Pons (tissue), 1 donor: ENCODE measurements around the gene LMBR1L.
A peak's percentile ranks its signal among the peaks of the same experiment; 100 is the strongest.
"Not testable (repeated sequence)": the region's sequence is repeated elsewhere in the genome, so short reads cannot be mapped to it uniquely, and the experiment has no call there.

Experiments
- DNase-seq: peaks from one replicate; pipeline ENCODE4 v3.0.0-alpha.2; 2016; ENCODE audit warnings: low spot score

LMBR1L gene

GRCh38 chr12:49088150-49088931 is 22.3 kb downstream of the LMBR1L start:
- DNase-seq, result peak; percentile 91

- no peak for DNase-seq
Measured at GRCh38 chr12:49086116-49086515, 24.5 kb downstream of the LMBR1L start.

DNA sequence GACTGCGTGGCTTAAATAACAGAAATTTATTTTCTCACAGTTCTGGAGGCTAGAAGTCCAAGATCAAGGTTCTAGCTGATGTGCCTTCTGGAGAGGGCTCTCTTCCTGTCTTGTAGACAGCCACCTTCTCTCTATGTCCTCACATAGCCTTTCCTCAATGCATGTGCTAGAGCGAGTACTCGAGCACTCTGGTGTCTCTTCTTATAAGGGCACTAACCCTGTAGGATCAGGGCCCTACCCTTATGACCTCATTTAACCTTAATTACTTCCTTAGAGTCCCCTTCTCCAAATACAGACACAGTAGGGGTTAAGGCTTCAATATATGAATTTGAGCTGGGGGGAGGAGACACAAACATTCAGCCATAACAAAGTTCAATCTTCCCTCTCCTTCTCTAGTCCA is 26.2 kb downstream of the LMBR1L start:
- DNase-seq, result no peak

GRCh38 chr12:49079793-49080192 is 30.9 kb downstream of the LMBR1L start:
- DNase-seq, result no peak

- no peak for DNase-seq
Measured at GRCh38 chr12:49070971-49071370, 39.7 kb downstream of the LMBR1L start.

DNA sequence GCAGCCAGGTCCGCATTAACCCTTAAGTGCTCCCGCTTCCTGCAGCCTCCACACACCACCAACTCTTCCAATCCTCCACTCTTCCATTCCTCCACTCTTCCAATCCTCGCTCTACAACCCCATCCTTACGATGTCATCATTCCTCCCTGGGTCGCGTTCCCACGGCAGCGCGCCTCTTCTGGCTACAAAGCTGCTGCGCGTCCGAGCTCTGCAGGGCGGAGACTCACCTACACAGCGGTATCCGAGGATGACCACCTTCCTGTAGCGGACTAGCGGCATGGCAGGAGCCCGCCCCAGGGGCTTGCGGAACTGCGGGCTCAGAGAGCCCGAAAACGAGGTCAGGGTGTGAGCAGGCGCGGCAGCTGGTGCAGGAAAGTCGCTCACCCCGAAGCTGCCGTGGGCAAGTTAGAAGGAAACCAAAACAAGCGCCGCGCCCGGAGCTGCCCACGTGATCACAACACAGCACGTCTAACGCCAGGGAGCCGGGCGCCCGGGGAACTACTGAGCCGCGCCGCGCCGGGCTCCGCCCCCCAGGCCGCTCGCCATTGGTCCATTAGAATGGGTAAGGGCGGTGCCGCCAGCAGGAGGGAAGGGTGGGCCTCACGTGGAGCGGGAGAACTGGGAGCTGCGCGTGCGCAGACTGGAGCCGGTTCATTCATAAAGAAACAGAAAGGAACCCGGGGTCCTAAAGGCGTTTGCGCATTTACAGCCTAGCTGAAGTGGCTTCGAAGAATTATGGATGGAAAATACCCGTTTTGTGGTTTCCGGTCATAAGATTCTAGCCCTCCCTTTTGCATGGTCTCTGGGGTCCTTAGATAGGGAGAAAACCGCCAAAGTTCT is 40.9 kb downstream of the LMBR1L start, which contains the start of gene RHEBL1:
Gene RHEBL1 (minus strand): TSS at position 473 of the 840 bp plus-strand sequence. CDS start 194 bp downstream, at position 279.
- peak; percentile 96 for DNase-seq

- DNase-seq, result no peak
Measured at GRCh38 chr12:49068879-49069506, 41.7 kb downstream of the LMBR1L start.

GRCh38 chr12:49066120-49066519 is 44.5 kb downstream of the LMBR1L start:
- DNase-seq, result no peak

DNA sequence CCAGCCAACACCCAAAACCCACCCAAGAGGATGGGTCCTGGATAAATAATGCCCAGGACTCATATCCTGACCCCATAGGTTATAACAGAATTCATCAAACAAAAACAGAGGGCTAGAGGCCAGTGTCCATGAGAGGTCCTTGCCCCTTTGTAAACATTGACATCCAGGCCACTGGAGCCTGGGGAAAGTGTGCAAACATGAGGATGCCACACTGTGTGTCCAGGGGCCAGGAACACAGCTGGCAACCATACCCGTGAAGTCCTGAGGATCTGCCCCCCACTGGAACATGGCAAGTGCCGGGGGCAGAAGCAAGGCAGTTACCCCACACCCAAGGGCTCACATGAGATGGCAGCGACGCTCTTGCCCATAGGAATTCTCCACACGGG is 45.9 kb downstream of the LMBR1L start:
- no peak for DNase-seq

DNA sequence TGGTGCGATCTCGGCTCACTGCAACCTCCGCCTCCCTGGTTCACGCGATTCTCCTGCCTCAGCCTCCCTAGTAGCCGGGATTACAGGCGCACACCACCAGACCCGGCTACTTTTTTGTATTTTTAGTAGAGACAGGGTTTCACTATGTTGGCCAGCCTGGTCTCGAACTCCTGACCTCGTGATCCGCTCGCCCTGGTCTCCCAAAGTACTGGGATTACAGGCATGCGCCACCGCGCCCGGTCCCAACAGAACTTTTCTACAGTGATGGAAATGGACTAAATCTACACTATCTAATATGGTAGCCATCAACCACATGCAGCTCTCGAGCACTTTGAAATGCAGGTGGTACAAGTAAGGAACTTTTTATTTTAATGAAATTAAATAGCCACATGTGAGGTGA is 48.7 kb downstream of the LMBR1L start:
- DNase-seq, result not testable (repeated sequence)

DNA sequence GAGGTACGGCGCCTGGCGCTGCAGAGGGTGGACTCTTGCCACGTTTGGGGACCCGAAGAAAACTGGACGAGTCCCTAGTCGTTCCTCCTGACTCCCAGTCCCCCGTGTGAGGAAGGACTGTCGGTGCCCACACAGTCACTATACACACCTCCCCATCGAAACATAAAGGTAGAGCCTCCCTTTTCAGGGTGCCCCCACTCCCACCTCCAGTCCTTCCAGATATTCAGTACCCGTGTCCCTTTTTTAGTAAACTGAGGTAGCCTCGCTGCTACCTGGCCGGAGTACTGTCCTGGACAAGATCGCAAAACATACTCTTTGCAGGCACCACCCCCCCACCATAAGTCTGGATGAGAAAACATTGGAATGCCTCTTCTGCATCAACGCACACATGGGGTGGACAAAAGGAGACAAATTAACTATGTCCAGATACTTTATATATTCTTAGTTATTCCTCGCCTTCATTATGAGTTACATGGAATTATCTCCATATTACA is 49.4 kb downstream of the LMBR1L start:
- DNase-seq, result no peak

GRCh38 chr12:49060237-49061156 is 50.1 kb downstream of the LMBR1L start, which contains the start of gene KMT2D:
Gene KMT2D (minus strand): TSS chr12:49060794. CDS start chr12:49055324, 5,470 bp downstream.
- DNase-seq, result peak; percentile 84

DNA sequence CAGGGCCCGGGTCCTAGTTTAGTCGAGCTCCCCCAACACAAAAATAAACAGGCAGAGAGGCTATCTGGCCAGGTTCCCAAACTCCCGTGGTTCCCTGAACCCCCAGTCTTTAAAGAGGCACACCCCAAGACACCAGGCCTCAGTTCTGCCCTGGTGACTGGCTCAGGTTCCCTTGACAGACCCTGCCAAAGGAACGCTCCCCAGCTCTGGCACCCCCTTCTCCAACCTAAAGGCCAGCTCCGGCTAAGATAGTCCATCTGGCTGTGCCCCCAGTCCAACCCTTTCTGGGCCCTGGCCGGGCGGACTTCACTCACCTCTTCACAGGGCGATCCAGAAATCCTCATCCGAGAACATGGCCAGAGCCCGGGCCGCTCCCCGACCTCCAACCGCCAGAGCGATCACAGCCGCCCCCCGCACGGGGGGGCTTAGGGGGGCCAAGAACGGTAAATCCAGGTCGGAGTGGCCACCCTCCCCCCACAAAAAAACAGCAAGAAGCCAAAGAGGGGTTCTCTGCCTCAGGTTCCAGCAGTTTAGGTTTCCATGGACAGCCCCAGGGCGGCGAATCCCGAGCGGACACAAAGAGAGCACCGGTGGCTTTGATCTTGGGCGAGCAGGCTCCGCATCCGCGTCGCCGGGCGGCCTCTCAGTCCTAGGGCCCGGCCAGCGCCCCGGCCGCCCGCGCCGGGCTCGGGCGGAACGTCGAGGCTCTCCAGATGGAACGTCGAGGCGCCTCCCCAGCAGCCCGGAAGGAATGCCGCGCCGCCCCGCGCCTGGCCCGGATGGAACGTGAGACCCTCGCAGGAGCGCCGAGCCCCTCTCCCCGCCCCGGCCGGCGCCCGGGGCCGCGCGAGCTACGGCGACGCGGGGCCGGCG is 51.1 kb downstream of the LMBR1L start:
- DNase-seq, result no peak

- no peak for DNase-seq
Measured at GRCh38 chr12:49059045-49059298, 51.7 kb downstream of the LMBR1L start.

DNA sequence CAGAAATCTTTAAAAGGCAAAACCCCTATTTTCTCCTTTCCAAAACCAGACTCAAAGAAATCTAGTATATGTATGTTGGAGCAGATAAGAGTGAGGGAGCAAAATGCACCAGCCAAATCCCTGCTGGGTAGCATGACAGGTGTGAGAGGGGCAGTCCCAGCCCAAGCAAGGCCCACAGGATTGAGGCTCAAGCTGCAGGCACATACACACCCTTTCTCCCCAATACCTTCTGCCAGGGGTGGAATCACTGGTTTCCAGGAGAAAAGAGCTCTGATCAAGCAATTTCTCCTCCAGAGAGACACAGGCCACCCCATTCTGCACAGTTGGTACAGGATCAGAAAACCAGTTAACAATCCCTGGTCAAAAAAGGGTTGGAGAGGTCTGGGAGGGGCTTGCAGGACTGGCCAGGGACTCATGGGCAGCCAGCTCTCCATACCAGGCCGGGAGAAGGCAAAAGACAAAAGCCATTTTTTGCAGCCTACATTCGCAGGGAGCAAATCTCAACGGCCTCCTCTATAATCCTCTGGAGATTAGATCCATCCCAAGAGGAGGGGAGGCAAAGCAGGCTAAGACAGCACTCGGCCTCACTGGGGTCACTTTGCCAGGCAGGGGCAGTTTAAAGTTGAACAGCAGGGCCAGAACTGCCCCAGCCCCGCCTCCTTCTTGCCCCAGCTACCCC is 52.1 kb downstream of the LMBR1L start:
- no peak for DNase-seq

DNA sequence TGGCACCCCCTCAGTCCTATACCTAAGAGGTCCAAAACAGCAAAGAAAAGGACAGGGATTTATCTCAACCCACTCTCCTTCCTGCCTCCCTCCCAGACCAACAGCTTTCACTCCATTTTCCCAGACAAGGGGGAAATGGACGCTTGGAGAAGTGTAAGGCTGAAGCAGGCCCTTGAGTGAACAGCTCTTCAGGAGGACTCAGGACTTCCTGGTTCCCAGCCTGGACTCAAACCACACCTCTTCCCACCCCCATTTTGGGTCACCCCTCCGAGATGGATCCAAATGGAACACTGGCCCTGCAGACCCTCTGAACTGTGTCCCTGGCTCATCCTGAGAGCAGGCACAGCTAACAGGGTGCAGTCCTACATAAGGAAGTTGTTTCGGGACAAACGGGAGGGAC is 52.8 kb downstream of the LMBR1L start:
- no peak for DNase-seq

- DNase-seq, result peak; percentile 90
Measured at GRCh38 chr12:49055978-49056754, 54.5 kb downstream of the LMBR1L start.

DNA sequence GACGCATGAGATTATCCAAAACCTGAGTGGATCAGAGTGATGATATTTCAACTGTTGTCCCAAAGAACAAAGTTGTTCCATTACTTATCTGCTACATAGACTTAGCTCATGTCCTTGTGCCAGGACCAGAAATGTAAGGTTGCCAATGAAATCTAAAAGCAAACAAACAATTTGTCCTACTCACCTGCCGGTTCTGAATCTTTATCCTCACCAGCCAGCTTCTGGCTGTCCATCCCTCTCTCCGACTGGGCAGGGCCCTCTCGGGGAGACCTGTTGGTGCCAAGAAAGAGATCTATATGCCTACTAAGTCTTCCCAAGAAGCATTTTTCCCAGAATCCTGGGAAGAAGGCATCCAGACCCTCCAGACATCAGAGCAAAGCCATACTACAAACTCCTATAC is 55.6 kb downstream of the LMBR1L start:
- DNase-seq, result no peak

DNA sequence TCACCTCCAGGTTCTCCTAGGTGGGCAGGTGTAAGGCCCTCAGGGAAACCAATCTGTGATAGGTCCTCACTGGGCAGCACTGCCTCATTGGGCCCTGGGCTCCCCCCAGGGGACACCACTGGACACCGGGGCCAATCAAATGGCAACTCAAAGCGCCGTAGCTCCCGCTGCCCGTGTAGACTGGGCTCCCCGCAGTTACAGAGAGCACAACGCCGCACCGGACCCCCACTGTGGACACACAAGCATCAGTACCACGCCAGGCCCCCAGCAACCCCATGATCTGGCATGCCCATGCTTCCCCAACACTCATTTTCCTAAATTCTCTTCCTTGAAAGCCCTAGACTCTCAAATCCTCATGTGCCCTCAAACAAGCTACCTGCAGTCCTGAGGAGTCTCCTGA is 56.1 kb downstream of the LMBR1L start:
- DNase-seq, result no peak
